ENCODE measurements around the gene LATS2. TPM values are rescaled to one million over a fixed set of nuclear protein-coding genes. Genes with fewer than 3 reads are reported as not detected.

Gene LATS2
- total and polyA plus RNA-seq, 10 donors: 2.5 to 34.6 (median 22.6) TPM

- H3K4me3 ChIP-seq: no peak overlapping the region
- WGBS, 5 donors: 74 to 86% (median 80%) methylated on average over 14 of the region's 14 CpGs
- peaks cover 0 to 25% (median 0%) of the 10 kb centered on the region in 6 donors for H3K36me3 ChIP-seq
- DNase-seq: no peak
- peaks cover 0 to 48% (median 15%) of the 10 kb centered on the region in 6 donors for H3K4me1 ChIP-seq
- intact Hi-C loops (cut with DNase I; ENCODE audit: low total_unique reads): no loop called here
- no peaks in the 10 kb centered on the region for H3K27me3 ChIP-seq (replicated peaks in 1 of 7)
- peak overlapping the region in 7 of 8 donors; percentile 9 to 55 (median 48) for H3K27ac ChIP-seq
- peaks cover 0 to 8% (median 3%) of the 10 kb centered on the region in 8 donors for H3K9me3 ChIP-seq
- TF ChIP-seq POLR2A (IDR thresholded peaks at IDR 0.05) (no peak), POLR2AphosphoS5 (IDR thresholded peaks at IDR 0.05) (peak in 1 of 3 donors; percentile 20)
- TF ChIP-seq, protein P1, sequence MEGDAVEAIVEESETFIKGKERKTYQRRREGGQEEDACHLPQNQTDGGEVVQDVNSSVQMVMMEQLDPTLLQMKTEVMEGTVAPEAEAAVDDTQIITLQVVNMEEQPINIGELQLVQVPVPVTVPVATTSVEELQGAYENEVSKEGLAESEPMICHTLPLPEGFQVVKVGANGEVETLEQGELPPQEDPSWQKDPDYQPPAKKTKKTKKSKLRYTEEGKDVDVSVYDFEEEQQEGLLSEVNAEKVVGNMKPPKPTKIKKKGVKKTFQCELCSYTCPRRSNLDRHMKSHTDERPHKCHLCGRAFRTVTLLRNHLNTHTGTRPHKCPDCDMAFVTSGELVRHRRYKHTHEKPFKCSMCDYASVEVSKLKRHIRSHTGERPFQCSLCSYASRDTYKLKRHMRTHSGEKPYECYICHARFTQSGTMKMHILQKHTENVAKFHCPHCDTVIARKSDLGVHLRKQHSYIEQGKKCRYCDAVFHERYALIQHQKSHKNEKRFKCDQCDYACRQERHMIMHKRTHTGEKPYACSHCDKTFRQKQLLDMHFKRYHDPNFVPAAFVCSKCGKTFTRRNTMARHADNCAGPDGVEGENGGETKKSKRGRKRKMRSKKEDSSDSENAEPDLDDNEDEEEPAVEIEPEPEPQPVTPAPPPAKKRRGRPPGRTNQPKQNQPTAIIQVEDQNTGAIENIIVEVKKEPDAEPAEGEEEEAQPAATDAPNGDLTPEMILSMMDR (IDR thresholded peaks at IDR 0.05 in 8 of 11, conservative IDR thresholded peaks at IDR 0.05 in 3 of 11): no peak
Measured at GRCh38 chr13:20997301-20998161, 63.9 kb downstream of the LATS2 start.

- WGBS, 5 donors: 76 to 91% (median 77%) methylated on average over 4 of the region's 4 CpGs
- H3K36me3 ChIP-seq: peaks cover 0 to 46% (median 8%) of the 10 kb centered on the region in 6 donors
- no peak overlapping the region for H3K27ac ChIP-seq
- no peaks in the 10 kb centered on the region for H3K9me3 ChIP-seq
- DNase-seq: no peak
- peaks cover 0 to 54% (median 15%) of the 10 kb centered on the region in 6 donors for H3K4me1 ChIP-seq
- intact Hi-C loops (cut with DNase I; ENCODE audit: low total_unique reads): no loop called here
- H3K4me3 ChIP-seq: no peak overlapping the region
- TF ChIP-seq POLR2AphosphoS5 (IDR thresholded peaks at IDR 0.05) (no peak), POLR2A (IDR thresholded peaks at IDR 0.05) (no peak)
- TF ChIP-seq, protein P1 (IDR thresholded peaks at IDR 0.05 in 8 of 11, conservative IDR thresholded peaks at IDR 0.05 in 3 of 11): no peak
- H3K27me3 ChIP-seq (replicated peaks in 1 of 7): no peaks in the 10 kb centered on the region
Measured at GRCh38 chr13:20995245-20995838, 66.0 kb downstream of the LATS2 start.

GRCh38 chr13:20994441-20994821 is 67.0 kb downstream of the LATS2 start:
- Histone ChIP-seq H3K4me3 (no peak overlapping the region), H3K4me1 (peaks cover 0 to 54% (median 15%) of the 10 kb centered on the region in 6 donors), H3K36me3 (peaks cover 0 to 55% (median 12%) of the 10 kb centered on the region in 6 donors), H3K27me3 (replicated peaks in 1 of 7) (no peaks in the 10 kb centered on the region), H3K27ac (no peak overlapping the region), H3K9me3 (no peaks in the 10 kb centered on the region)
- DNase-seq: no peak
- no peak for TF ChIP-seq POLR2A (IDR thresholded peaks at IDR 0.05)
- no peak for TF ChIP-seq POLR2AphosphoS5 (IDR thresholded peaks at IDR 0.05)
- TF ChIP-seq, protein P1 (IDR thresholded peaks at IDR 0.05 in 8 of 11, conservative IDR thresholded peaks at IDR 0.05 in 3 of 11): no peak
- WGBS, 5 donors: 90 to 95% (median 92%) methylated on average over 7 of the region's 7 CpGs
- intact Hi-C loops (cut with DNase I; ENCODE audit: low total_unique reads): no loop called here
